Lower leg skin (tissue), 3 donors: Measurements from ENCODE around the gene CFAP410.

Experiments
- POLR2A ChIP-seq, 2 donors: fragments of 450-650 bp; IDR thresholded peaks; one replicate each; pipeline ENCODE4 v1.6.1; 2016 to 2017; ENCODE audit warnings: antibody characterized with exemption in 2 of 2, mild to moderate bottlenecking in 1 of 2, moderate library complexity in 1 of 2
- TF ChIP-seq, protein P1 (sequence below), 3 donors: fragments of 450-650 bp; IDR thresholded peaks; one replicate each; pipeline ENCODE4 v1.5.1; 2016; ENCODE audit warnings: antibody characterized with exemption in 3 of 3, mild to moderate bottlenecking in 3 of 3, moderate library complexity in 2 of 3

DNA sequence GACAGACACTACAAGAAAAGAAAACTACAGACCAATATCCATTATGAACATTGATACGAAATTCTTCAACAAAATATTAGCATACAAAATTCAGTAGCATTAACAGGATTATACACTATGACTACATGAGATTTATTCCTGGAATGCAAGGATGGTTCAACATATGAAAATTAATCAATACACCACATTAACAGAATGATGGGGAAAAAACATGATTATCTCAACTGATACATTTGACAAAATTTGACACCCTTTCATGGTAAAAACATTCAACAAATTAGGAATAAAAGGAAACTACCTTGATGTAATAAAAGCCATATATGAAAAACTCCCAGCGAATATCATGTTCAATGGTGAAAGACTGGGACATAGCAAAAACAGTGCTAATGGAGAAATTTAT, 45.8 kb upstream of the CFAP410 start:
- TF ChIP-seq POLR2A (IDR thresholded peaks at IDR 0.05), result no peak
- TF ChIP-seq, protein P1, sequence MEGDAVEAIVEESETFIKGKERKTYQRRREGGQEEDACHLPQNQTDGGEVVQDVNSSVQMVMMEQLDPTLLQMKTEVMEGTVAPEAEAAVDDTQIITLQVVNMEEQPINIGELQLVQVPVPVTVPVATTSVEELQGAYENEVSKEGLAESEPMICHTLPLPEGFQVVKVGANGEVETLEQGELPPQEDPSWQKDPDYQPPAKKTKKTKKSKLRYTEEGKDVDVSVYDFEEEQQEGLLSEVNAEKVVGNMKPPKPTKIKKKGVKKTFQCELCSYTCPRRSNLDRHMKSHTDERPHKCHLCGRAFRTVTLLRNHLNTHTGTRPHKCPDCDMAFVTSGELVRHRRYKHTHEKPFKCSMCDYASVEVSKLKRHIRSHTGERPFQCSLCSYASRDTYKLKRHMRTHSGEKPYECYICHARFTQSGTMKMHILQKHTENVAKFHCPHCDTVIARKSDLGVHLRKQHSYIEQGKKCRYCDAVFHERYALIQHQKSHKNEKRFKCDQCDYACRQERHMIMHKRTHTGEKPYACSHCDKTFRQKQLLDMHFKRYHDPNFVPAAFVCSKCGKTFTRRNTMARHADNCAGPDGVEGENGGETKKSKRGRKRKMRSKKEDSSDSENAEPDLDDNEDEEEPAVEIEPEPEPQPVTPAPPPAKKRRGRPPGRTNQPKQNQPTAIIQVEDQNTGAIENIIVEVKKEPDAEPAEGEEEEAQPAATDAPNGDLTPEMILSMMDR (IDR thresholded peaks at IDR 0.05), result no peak
